Keratinocyte (primary cell): ENCODE results near the gene NUDT3.

ENCODE experiments used
- EZH2 ChIP-seq: IDR thresholded peaks from one replicate; pipeline ENCODE4 v1.6.1; 2012; ENCODE audit warnings: inconsistent platforms, mild to moderate bottlenecking, low read length, moderate library complexity
- TF ChIP-seq, protein P1 (sequence below), 3 experiments: IDR thresholded peaks in 1 of 3; conservative IDR thresholded peaks in 1 of 3; optimal IDR thresholded peaks in 1 of 3; 2 replicates in 2 of 3; 3 replicates in 1 of 3; pipeline versions ENCODE3 to v1.5.1; 2011; ENCODE audit warnings: low read length in 3 of 3, mild to moderate bottlenecking in 3 of 3, moderate library complexity in 2 of 3, control low read depth in 1 of 3, inconsistent platforms in 1 of 3; ENCODE audit not compliant: insufficient read depth in 2 of 3; ENCODE audit errors: extremely low read depth in 1 of 3

DNA sequence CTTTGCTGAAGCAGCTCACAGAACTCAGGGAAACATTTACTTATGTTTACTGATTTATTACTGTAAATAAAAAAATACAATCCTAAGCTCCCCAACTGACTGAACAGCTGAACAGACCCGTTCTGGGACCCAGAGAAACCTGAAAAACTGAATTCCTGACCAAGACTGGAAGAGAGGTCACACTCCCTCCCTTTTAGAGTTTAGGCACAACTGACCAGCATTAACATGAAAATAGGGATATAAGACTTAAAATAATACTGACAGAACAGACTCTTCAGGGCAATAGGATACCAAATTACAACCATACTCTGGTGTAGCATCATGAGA is 45.1 kb upstream of the NUDT3 start:
- TF ChIP-seq, protein P1, sequence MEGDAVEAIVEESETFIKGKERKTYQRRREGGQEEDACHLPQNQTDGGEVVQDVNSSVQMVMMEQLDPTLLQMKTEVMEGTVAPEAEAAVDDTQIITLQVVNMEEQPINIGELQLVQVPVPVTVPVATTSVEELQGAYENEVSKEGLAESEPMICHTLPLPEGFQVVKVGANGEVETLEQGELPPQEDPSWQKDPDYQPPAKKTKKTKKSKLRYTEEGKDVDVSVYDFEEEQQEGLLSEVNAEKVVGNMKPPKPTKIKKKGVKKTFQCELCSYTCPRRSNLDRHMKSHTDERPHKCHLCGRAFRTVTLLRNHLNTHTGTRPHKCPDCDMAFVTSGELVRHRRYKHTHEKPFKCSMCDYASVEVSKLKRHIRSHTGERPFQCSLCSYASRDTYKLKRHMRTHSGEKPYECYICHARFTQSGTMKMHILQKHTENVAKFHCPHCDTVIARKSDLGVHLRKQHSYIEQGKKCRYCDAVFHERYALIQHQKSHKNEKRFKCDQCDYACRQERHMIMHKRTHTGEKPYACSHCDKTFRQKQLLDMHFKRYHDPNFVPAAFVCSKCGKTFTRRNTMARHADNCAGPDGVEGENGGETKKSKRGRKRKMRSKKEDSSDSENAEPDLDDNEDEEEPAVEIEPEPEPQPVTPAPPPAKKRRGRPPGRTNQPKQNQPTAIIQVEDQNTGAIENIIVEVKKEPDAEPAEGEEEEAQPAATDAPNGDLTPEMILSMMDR (optimal IDR thresholded peaks at IDR 0.05 in 1 of 3, IDR thresholded peaks at IDR 0.05 in 1 of 3, conservative IDR thresholded peaks at IDR 0.05 in 1 of 3; ENCODE audit: extremely low read depth in 1 of 3, insufficient read depth in 2 of 3, low read length in 3 of 3) = no peak
- TF ChIP-seq EZH2 = no peak
